HK-2 (cell line): ENCODE results near the gene AGPAT4.
"Not testable (repeated sequence)": the region's sequence is repeated elsewhere in the genome, so short reads cannot be mapped to it uniquely, and the experiment has no call there.

ENCODE experiments used
- DNase-seq: peaks from one replicate; pipeline ENCODE4 v3.0.0-alpha.2; 2018; ENCODE audit not compliant: unreplicated experiment

AGPAT4 gene

GRCh38 chr6:161200610-161201370, 73.1 kb downstream of the AGPAT4 start:
- no peak for DNase-seq

GRCh38 chr6:161199850-161200249, 74.0 kb downstream of the AGPAT4 start:
- no peak for DNase-seq

- DNase-seq: no peak
Observed at GRCh38 chr6:161198783-161199460, 74.9 kb downstream of the AGPAT4 start.

GRCh38 chr6:161198176-161198575, 75.7 kb downstream of the AGPAT4 start:
- DNase-seq: no peak

- no peak for DNase-seq
Observed at GRCh38 chr6:161195386-161195785, 78.5 kb downstream of the AGPAT4 start.

- no peak for DNase-seq
Observed at GRCh38 chr6:161194374-161194773, 79.5 kb downstream of the AGPAT4 start.

GRCh38 chr6:161192636-161193411, 81.0 kb downstream of the AGPAT4 start:
- no peak for DNase-seq

GRCh38 chr6:161191671-161192070, 82.2 kb downstream of the AGPAT4 start:
- DNase-seq: no peak

- DNase-seq: no peak
Observed at GRCh38 chr6:161191007-161191406, 82.9 kb downstream of the AGPAT4 start.

GRCh38 chr6:161189891-161190290, 84.0 kb downstream of the AGPAT4 start:
- no peak for DNase-seq

GRCh38 chr6:161188547-161189465, 85.1 kb downstream of the AGPAT4 start:
- DNase-seq: no peak

- DNase-seq: peak; percentile 93
Observed at GRCh38 chr6:161186173-161186769, 87.6 kb downstream of the AGPAT4 start.

GRCh38 chr6:161181121-161181520, 92.7 kb downstream of the AGPAT4 start:
- DNase-seq: no peak

GRCh38 chr6:161178155-161178554, 95.7 kb downstream of the AGPAT4 start:
- DNase-seq: not testable (repeated sequence)

GRCh38 chr6:161176428-161176827, 97.4 kb downstream of the AGPAT4 start:
- not testable (repeated sequence) for DNase-seq

GRCh38 chr6:161172769-161173168, 101.1 kb downstream of the AGPAT4 start:
- not testable (repeated sequence) for DNase-seq

- DNase-seq: no peak
Observed at GRCh38 chr6:161171207-161171606, 102.7 kb downstream of the AGPAT4 start.

GRCh38 chr6:161169696-161170095, 104.2 kb downstream of the AGPAT4 start:
- peak; percentile 29 for DNase-seq

- no peak for DNase-seq
Observed at GRCh38 chr6:161169035-161169434, 104.8 kb downstream of the AGPAT4 start.

GRCh38 chr6:161168281-161168891, 105.5 kb downstream of the AGPAT4 start:
- peak; percentile 85 for DNase-seq

- no peak for DNase-seq
Observed at GRCh38 chr6:161166677-161167076, 107.2 kb downstream of the AGPAT4 start.
